HCT116 (cell line): ENCODE data around the gene VSX1.

Experiments used
- ATF3 ChIP-seq: IDR thresholded peaks from 2 replicates; pipeline ENCODE4 v1.6.1; 2012
- CTCF ChIP-seq, 3 experiments: fragments of 200-600 bp in 1 of 3; sonication (generic) in 1 of 3; IDR thresholded peaks in 2 of 3; conservative IDR thresholded peaks in 1 of 3; 2 replicates each; pipeline ENCODE4 v1.5.1; 2012 to 2017; ENCODE audit warnings: low read depth in 2 of 3, low read length in 2 of 3, antibody characterized with exemption in 1 of 3, borderline replicate concordance in 1 of 3, control low read depth in 1 of 3, mild to moderate bottlenecking in 1 of 3, mixed read lengths in 1 of 3, mixed run types in 1 of 3, moderate library complexity in 1 of 3; ENCODE audit not compliant: insufficient read depth in 1 of 3
- EGR1 ChIP-seq: IDR thresholded peaks from 2 replicates; pipeline ENCODE4 v1.6.1; 2012; ENCODE audit warnings: low read depth
- EZH2 ChIP-seq: fragments of 200-600 bp; sonication (generic); IDR thresholded peaks from 2 replicates; pipeline ENCODE4 v1.6.1; 2017; ENCODE audit warnings: antibody characterized with exemption, mixed run types
- EZH2phosphoT487 ChIP-seq: fragments of 200-600 bp; IDR thresholded peaks from 2 replicates; pipeline ENCODE4 v1.6.1; 2018; ENCODE audit warnings: antibody characterized with exemption, borderline replicate concordance
- FOSL1 ChIP-seq: IDR thresholded peaks from 2 replicates; pipeline ENCODE4 v1.6.1; 2012; ENCODE audit warnings: low read depth
- JUND ChIP-seq: IDR thresholded peaks from 2 replicates; pipeline ENCODE4 v1.6.1; 2012
- MAX ChIP-seq: IDR thresholded peaks from 2 replicates; pipeline ENCODE4 v1.6.1; 2012
- POLR2A ChIP-seq: IDR thresholded peaks from 2 replicates; pipeline ENCODE4 v1.7.0; 2011; ENCODE audit warnings: borderline replicate concordance; ENCODE audit not compliant: insufficient read depth, insufficient read length; ENCODE audit errors: extremely low read depth
- POLR2AphosphoS5 ChIP-seq: IDR thresholded peaks from 2 replicates; pipeline ENCODE4 v1.6.1; 2011; ENCODE audit warnings: mild to moderate bottlenecking, low read depth, low read length, moderate library complexity
- RAD21 ChIP-seq: IDR thresholded peaks from 2 replicates; pipeline ENCODE4 v1.6.1; 2012; ENCODE audit warnings: low read depth, mild to moderate bottlenecking
- SIN3A ChIP-seq: IDR thresholded peaks from 2 replicates; pipeline ENCODE4 v1.6.1; 2012; ENCODE audit warnings: low read depth
- SRF ChIP-seq: IDR thresholded peaks from 2 replicates; pipeline ENCODE4 v1.6.1; 2012; ENCODE audit warnings: low read depth
- ZBTB33 ChIP-seq: IDR thresholded peaks from 2 replicates; pipeline ENCODE4 v1.6.1; 2011; ENCODE audit warnings: mild to moderate bottlenecking, low read length, moderate library complexity; ENCODE audit not compliant: insufficient replicate concordance; ENCODE audit errors: extremely low read depth

GRCh38 chr20:25052255-25053194 lies 29.4 kb downstream of the VSX1 start:
- TF ChIP-seq CTCF (IDR thresholded peaks at IDR 0.05 in 2 of 3, conservative IDR thresholded peaks at IDR 0.05 in 1 of 3; ENCODE audit: borderline replicate concordance in 1 of 3, insufficient read depth in 1 of 3, low read depth in 2 of 3, low read length in 2 of 3) (no peak), EZH2 (no peak), EZH2phosphoT487 (no peak), POLR2A (no peak), FOSL1 (no peak), ATF3 (no peak), MAX (no peak), JUND (no peak), SRF (no peak), EGR1 (no peak), RAD21 (no peak), POLR2AphosphoS5 (no peak), ZBTB33 (no peak), SIN3A (no peak)
